GM12878 (cell line): Measurements from ENCODE around the gene GDPD1.

ENCODE experiments used
- CTCF ChIP-seq, 3 experiments: IDR thresholded peaks in 2 of 3; conservative IDR thresholded peaks in 1 of 3; 2 replicates each; pipeline ENCODE4 v1.5.1; 2011; ENCODE audit warnings: low read depth in 3 of 3, low read length in 3 of 3, mild to moderate bottlenecking in 3 of 3, control low read depth in 2 of 3, moderate library complexity in 2 of 3, inconsistent platforms in 1 of 3, mixed read lengths in 1 of 3; ENCODE audit not compliant: control insufficient read depth in 2 of 3, insufficient read depth in 1 of 3; ENCODE audit errors: extremely low read depth in 1 of 3
- NR2C2 ChIP-seq: IDR thresholded peaks from 2 replicates; pipeline ENCODE4 v1.6.1; 2011; ENCODE audit warnings: borderline replicate concordance, low read depth; ENCODE audit not compliant: control insufficient read depth, insufficient read length
- POLR2A ChIP-seq: IDR thresholded peaks from 2 replicates; pipeline ENCODE4 v1.6.1; 2011; ENCODE audit warnings: low read depth, mild to moderate bottlenecking, low read length

- TF ChIP-seq POLR2A (no peak), NR2C2 (no peak), CTCF (IDR thresholded peaks at IDR 0.05 in 2 of 3, conservative IDR thresholded peaks at IDR 0.05 in 1 of 3; ENCODE audit: control insufficient read depth in 2 of 3, extremely low read depth in 1 of 3, insufficient read depth in 1 of 3, low read depth in 3 of 3, low read length in 3 of 3) (no peak)
Measured at GRCh38 chr17:59180626-59181025, 39.7 kb upstream of the GDPD1 start.
